Aorta (tissue), 5 donors: ENCODE measurements around the gene SUSD1. TPM values are rescaled to one million over a fixed set of nuclear protein-coding genes. Genes with fewer than 3 reads are reported as not detected.

ENCODE experiments used
- ATAC-seq: fragments of 200-7000 bp; cut with Tn5 transposase; one replicate; pipeline ENCODE4 v1.9.1; 2022; ENCODE audit warnings: moderate library complexity; ENCODE audit not compliant: low FRiP score
- DNase-seq, 2 donors: peaks; one replicate each; pipeline ENCODE4 v3.0.0-alpha.2; 2020
- H3K27ac ChIP-seq, 2 donors: one replicate each; pipeline ENCODE4 v1.5.1; 2013; ENCODE audit warnings: low read length in 2 of 2, mild to moderate bottlenecking in 2 of 2, moderate library complexity in 2 of 2, control low read depth in 1 of 2, inconsistent platforms in 1 of 2, low read depth in 1 of 2
- H3K27me3 ChIP-seq, 2 donors: one replicate each; pipeline ENCODE4 v1.6.1; 2013; ENCODE audit warnings: control low read depth in 1 of 2, low read length in 1 of 2, mild to moderate bottlenecking in 1 of 2, moderate library complexity in 1 of 2; ENCODE audit not compliant: insufficient read depth in 2 of 2, control insufficient read depth in 1 of 2
- H3K36me3 ChIP-seq, 2 donors: one replicate each; pipeline ENCODE4 v1.6.1; 2013; ENCODE audit warnings: control low read depth in 1 of 2, low read length in 1 of 2, mild to moderate bottlenecking in 1 of 2; ENCODE audit not compliant: insufficient read depth in 2 of 2, control insufficient read depth in 1 of 2
- H3K4me1 ChIP-seq, 2 donors: one replicate each; pipeline ENCODE4 v1.6.1; 2013; ENCODE audit warnings: low read length in 2 of 2, control low read depth in 1 of 2, mild to moderate bottlenecking in 1 of 2, moderate library complexity in 1 of 2; ENCODE audit not compliant: insufficient read depth in 2 of 2, control insufficient read depth in 1 of 2
- H3K4me3 ChIP-seq, 2 donors: one replicate each; pipeline ENCODE4 v1.5.1; 2013; ENCODE audit warnings: low read length in 2 of 2, control low read depth in 1 of 2, mild to moderate bottlenecking in 1 of 2
- H3K9me3 ChIP-seq: one replicate; pipeline ENCODE4 v1.6.1; 2013; ENCODE audit warnings: mild to moderate bottlenecking, low read length; ENCODE audit not compliant: control insufficient read depth
- WGBS, 2 donors: extraction: QIAGEN DNeasy Blood & Tissue Kit; methylation state at CpG; one replicate each; pipeline ENCODE4 v1.1.7; 2013; 5-methylcytosine and 5-hydroxymethylcytosine counted together
- intact Hi-C, 2 donors: fragments of 100-400 bp; cut with DNase I; formaldehyde crosslinking; loops; one replicate each; pipeline versions ENCODE4 v1.14.2 to v1.15.0; 2022
- polyA plus RNA-seq, 2 donors: library from polyadenylated mRNA; stranded (reverse); fragments of 200-250 nt; gene quantifications; one replicate each; pipeline ENCODE4 v1.2.3, GENCODE V29; 2013
- total RNA-seq, 2 donors: library from RNA; stranded (reverse); fragmentation: NEBNext Ultra II Directional; extraction: Animal tissue kit (Norgen Biotek cat#: 25700); gene quantifications; one replicate each; pipeline ENCODE4 v1.2.1, GENCODE V29; 2021
- donor health status: healthy with polysubstance abuse.
- donor health status: Bipolar disorder and iron deficiency.
- donor health status: DM: no; HTN: no; CAD: no.
- donor health status: DM: no; HTN: no; CAD: no.
- donor health status: DM: yes; HTN: yes; CAD: no.

Gene SUSD1
- total and polyA plus RNA-seq, 4 donors = 3.4 to 14.3 (median 9.0) TPM

- no peak overlapping the region for H3K27ac ChIP-seq
Observed at GRCh38 chr9:112021742-112022141, 153.4 kb downstream of the SUSD1 start.

GRCh38 chr9:112020680-112021596, 154.2 kb downstream of the SUSD1 start:
- Histone ChIP-seq H3K4me1 (no peaks in the 10 kb centered on the region), H3K4me3 (no peak overlapping the region), H3K27ac (no peak overlapping the region), H3K27me3 (no peaks in the 10 kb centered on the region), H3K9me3 (no peaks in the 10 kb centered on the region), H3K36me3 (no peaks in the 10 kb centered on the region)
- ATAC-seq (no peak), DNase-seq (no peak)
- 88 to 90% methylated on average over 12 of the region's 12 CpGs for WGBS, 2 donors
- intact Hi-C loops = no loop called here

More at GRCh38 chr9:112021742-112022141, 153.4 kb downstream of the SUSD1 start:
- no peaks in the 10 kb centered on the region for H3K36me3 ChIP-seq
- no peak overlapping the region for H3K4me3 ChIP-seq
- DNase-seq = no peak
- H3K4me1 ChIP-seq = no peaks in the 10 kb centered on the region
- no peak for ATAC-seq
- no peaks in the 10 kb centered on the region for H3K27me3 ChIP-seq
- 94 to 100% methylated on average over 2 of the region's 2 CpGs for WGBS, 2 donors
- no peaks in the 10 kb centered on the region for H3K9me3 ChIP-seq
- intact Hi-C loops = no loop called here

GRCh38 chr9:112017878-112018277, 157.2 kb downstream of the SUSD1 start:
- intact Hi-C loops = no loop called here
- Histone ChIP-seq H3K4me1 (no peaks in the 10 kb centered on the region), H3K4me3 (no peak overlapping the region), H3K27me3 (no peaks in the 10 kb centered on the region), H3K36me3 (no peaks in the 10 kb centered on the region), H3K9me3 (no peaks in the 10 kb centered on the region), H3K27ac (no peak overlapping the region)
- no peak for DNase-seq
- WGBS, 2 donors = 93 to 94% methylated on average over 5 of the region's 5 CpGs
- ATAC-seq = no peak

GRCh38 chr9:112015736-112016135, 159.4 kb downstream of the SUSD1 start:
- H3K9me3 ChIP-seq = no peaks in the 10 kb centered on the region
- 68 to 77% methylated on average over 2 of the region's 2 CpGs for WGBS, 2 donors
- DNase-seq (no peak), ATAC-seq (no peak)
- H3K4me3 ChIP-seq = no peak overlapping the region
- H3K4me1 ChIP-seq = peaks cover 0 to 4% of the 10 kb centered on the region in 2 donors
- intact Hi-C loops = no loop called here
- no peaks in the 10 kb centered on the region for H3K27me3 ChIP-seq
- no peak overlapping the region for H3K27ac ChIP-seq
- H3K36me3 ChIP-seq = no peaks in the 10 kb centered on the region

- WGBS, 2 donors = 94 to 96% methylated on average over 4 of the region's 4 CpGs
- H3K27ac ChIP-seq = no peak overlapping the region
- no peaks in the 10 kb centered on the region for H3K27me3 ChIP-seq
- intact Hi-C loops = no loop called here
- DNase-seq = no peak
- no peak overlapping the region for H3K4me3 ChIP-seq
- no peaks in the 10 kb centered on the region for H3K36me3 ChIP-seq
- H3K9me3 ChIP-seq = no peaks in the 10 kb centered on the region
- no peak for ATAC-seq
- H3K4me1 ChIP-seq = peaks cover 0 to 4% of the 10 kb centered on the region in 2 donors
Observed at GRCh38 chr9:112015149-112015548, 159.9 kb downstream of the SUSD1 start.

- WGBS, 2 donors = 92 to 93% methylated on average over 3 of the region's 3 CpGs
- H3K27ac ChIP-seq = peak overlapping the region; percentile 14 to 99
- H3K4me1 ChIP-seq = peaks cover 0 to 4% of the 10 kb centered on the region in 2 donors
- H3K4me3 ChIP-seq = no peak overlapping the region
- no peaks in the 10 kb centered on the region for H3K9me3 ChIP-seq
- intact Hi-C loops = loop anchor here in 1 of 2 donors (5.0 kb wide), 1 partner anchor 34 kb away; no protein-coding TSS in a partner anchor
- H3K36me3 ChIP-seq = no peaks in the 10 kb centered on the region
- no peaks in the 10 kb centered on the region for H3K27me3 ChIP-seq
- ATAC-seq = no peak
- no peak for DNase-seq
Observed at GRCh38 chr9:112013266-112013665, 161.8 kb downstream of the SUSD1 start.

- H3K27ac ChIP-seq = peak overlapping the region; percentile 81 to 99
Observed at GRCh38 chr9:112012026-112012902, 162.8 kb downstream of the SUSD1 start.

GRCh38 chr9:112011051-112011620, 164.0 kb downstream of the SUSD1 start:
- H3K9me3 ChIP-seq = no peaks in the 10 kb centered on the region
- no peaks in the 10 kb centered on the region for H3K27me3 ChIP-seq
- peaks cover 0 to 4% of the 10 kb centered on the region in 2 donors for H3K4me1 ChIP-seq
- DNase-seq = no peak
- no peaks in the 10 kb centered on the region for H3K36me3 ChIP-seq
- no peak overlapping the region for H3K4me3 ChIP-seq
- peak overlapping the region in 1 of 2 donors; percentile 51 for H3K27ac ChIP-seq
- 93 to 96% methylated on average over 3 of the region's 3 CpGs for WGBS, 2 donors
- intact Hi-C loops = loop anchor here in 1 of 2 donors (5.0 kb wide), 1 partner anchor 36 kb away; no protein-coding TSS in a partner anchor
- ATAC-seq = no peak

More at GRCh38 chr9:112012026-112012902, 162.8 kb downstream of the SUSD1 start:
- Histone ChIP-seq H3K4me1 (peaks cover 0 to 4% of the 10 kb centered on the region in 2 donors), H3K9me3 (no peaks in the 10 kb centered on the region), H3K27me3 (no peaks in the 10 kb centered on the region), H3K4me3 (no peak overlapping the region), H3K36me3 (no peaks in the 10 kb centered on the region)
- intact Hi-C loops = loop anchor here in 1 of 2 donors (5.0 kb wide), 1 partner anchor 35 kb away; no protein-coding TSS in a partner anchor
- peak; percentile 84 to 85 for DNase-seq
- peak; percentile 86 for ATAC-seq
- WGBS, 2 donors = 16 to 22% methylated on average over 4 of the region's 4 CpGs
